T-helper 17 cell (primary cell): ENCODE data around the gene ETS1. TPM values are rescaled to one million over a fixed set of nuclear protein-coding genes. Genes with fewer than 3 reads are reported as not detected.

Experiments used
- ATAC-seq: fragments of 150-1000 bp; cut with Tn5 transposase; 2 replicates; pipeline ENCODE4 v1.10.0; 2021; ENCODE audit warnings: mild to moderate bottlenecking, moderate library complexity
- DNase-seq, 3 donors: peaks; one replicate each; pipeline versions ENCODE4 v3.0.0 to v3.0.0-alpha.2; 2020 to 2021
- H3K9me3 ChIP-seq: one replicate; pipeline ENCODE4 v1.7.0; 2013; ENCODE audit warnings: low read length, mild to moderate bottlenecking; ENCODE audit not compliant: control insufficient read depth, poor library complexity, severe bottlenecking
- H3K27ac Mint-ChIP-seq: one replicate; pipeline ENCODE4 v1.8.0; 2022; ENCODE audit warnings: mild to moderate bottlenecking, moderate library complexity, mixed read lengths
- H3K27me3 Mint-ChIP-seq: one replicate; pipeline ENCODE4 v1.8.0; 2022; ENCODE audit warnings: mixed read lengths
- H3K36me3 Mint-ChIP-seq: one replicate; pipeline ENCODE4 v1.8.0; 2022; ENCODE audit warnings: low read depth, mixed read lengths
- H3K4me1 Mint-ChIP-seq: one replicate; pipeline ENCODE4 v1.8.0; 2022; ENCODE audit warnings: mild to moderate bottlenecking, mixed read lengths
- H3K4me3 Mint-ChIP-seq: one replicate; pipeline ENCODE4 v1.8.0; 2022; ENCODE audit warnings: mild to moderate bottlenecking, moderate library complexity, mixed read lengths
- total RNA-seq, 4 donors: library from RNA in 2 of 4; stranded (reverse) in 2 of 4; gene quantifications; one replicate each; pipeline ENCODE4 v1.2.3 and lab custom pipeline; 2022 to 2026

Gene ETS1
- total RNA-seq, 2 donors from 2014 or later = 670 to 745 TPM

- Mint-ChIP-seq H3K36me3 (peaks cover 2% of the 10 kb centered on the region), H3K4me3 (no peak overlapping the region), H3K4me1 (peaks cover 39% of the 10 kb centered on the region), H3K27ac (peak overlapping the region; percentile 97), H3K27me3 (no peaks in the 10 kb centered on the region)
- no peaks in the 10 kb centered on the region for H3K9me3 ChIP-seq
- ATAC-seq (no peak), DNase-seq (no peak)
Measured at GRCh38 chr11:128421577-128422330, 165.6 kb downstream of the ETS1 start.

DNA sequence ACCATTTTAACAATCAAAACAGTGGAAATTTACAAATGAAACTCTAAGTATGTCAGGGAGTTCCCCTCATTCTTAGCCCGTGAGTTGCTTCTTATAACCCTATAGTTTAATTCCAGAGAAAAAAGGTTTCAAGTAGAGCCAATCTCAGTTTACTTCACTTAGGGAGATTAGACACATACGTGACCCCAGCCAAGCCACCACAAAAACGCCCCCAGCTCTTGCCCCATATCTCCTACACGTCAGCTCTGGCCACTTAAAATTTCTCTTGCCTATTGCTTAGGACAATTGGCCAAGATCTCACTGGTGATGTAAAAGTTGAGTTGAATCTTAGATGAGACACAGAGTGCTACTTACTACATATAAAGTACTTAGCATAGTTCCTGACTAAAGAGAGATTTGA, 166.4 kb downstream of the ETS1 start:
- Mint-ChIP-seq H3K27me3 (no peaks in the 10 kb centered on the region), H3K4me1 (peaks cover 39% of the 10 kb centered on the region), H3K27ac (peak overlapping the region; percentile 97), H3K4me3 (no peak overlapping the region), H3K36me3 (peaks cover 2% of the 10 kb centered on the region)
- ATAC-seq (no peak), DNase-seq (no peak)
- no peaks in the 10 kb centered on the region for H3K9me3 ChIP-seq

DNA sequence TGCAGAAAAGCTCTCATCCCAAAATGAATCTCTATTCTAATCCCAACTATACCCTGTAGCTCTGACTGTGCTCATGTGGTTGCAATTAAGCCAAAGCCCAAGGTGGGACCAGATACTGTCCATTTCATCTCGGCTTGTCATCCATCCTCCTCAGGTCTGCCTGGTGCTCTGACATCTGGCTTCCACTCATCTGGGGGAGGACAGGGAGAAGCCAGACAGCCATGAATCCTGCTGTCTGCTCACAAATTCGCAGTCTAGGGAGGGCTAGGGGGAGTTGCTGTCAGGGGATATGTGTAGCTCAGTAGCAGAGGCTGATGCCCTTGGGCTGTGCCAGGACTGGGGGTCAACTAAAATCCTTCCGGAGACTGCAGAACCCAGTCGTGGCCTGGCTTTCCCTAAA, 167.1 kb downstream of the ETS1 start:
- ATAC-seq (no peak), DNase-seq (no peak)
- Mint-ChIP-seq H3K4me1 (peaks cover 43% of the 10 kb centered on the region), H3K36me3 (peaks cover 2% of the 10 kb centered on the region), H3K27ac (peak overlapping the region; percentile 97), H3K4me3 (no peak overlapping the region), H3K27me3 (no peaks in the 10 kb centered on the region)
- no peaks in the 10 kb centered on the region for H3K9me3 ChIP-seq

- H3K4me1 Mint-ChIP-seq = peaks cover 41% of the 10 kb centered on the region
- peak overlapping the region; percentile 9 for H3K4me3 Mint-ChIP-seq
- H3K36me3 Mint-ChIP-seq = peaks cover 2% of the 10 kb centered on the region
- DNase-seq (no peak), ATAC-seq (no peak)
- H3K9me3 ChIP-seq = no peaks in the 10 kb centered on the region
- H3K27me3 Mint-ChIP-seq = no peaks in the 10 kb centered on the region
- H3K27ac Mint-ChIP-seq = peak overlapping the region; percentile 97
Measured at GRCh38 chr11:128419012-128419767, 168.2 kb downstream of the ETS1 start.

DNA sequence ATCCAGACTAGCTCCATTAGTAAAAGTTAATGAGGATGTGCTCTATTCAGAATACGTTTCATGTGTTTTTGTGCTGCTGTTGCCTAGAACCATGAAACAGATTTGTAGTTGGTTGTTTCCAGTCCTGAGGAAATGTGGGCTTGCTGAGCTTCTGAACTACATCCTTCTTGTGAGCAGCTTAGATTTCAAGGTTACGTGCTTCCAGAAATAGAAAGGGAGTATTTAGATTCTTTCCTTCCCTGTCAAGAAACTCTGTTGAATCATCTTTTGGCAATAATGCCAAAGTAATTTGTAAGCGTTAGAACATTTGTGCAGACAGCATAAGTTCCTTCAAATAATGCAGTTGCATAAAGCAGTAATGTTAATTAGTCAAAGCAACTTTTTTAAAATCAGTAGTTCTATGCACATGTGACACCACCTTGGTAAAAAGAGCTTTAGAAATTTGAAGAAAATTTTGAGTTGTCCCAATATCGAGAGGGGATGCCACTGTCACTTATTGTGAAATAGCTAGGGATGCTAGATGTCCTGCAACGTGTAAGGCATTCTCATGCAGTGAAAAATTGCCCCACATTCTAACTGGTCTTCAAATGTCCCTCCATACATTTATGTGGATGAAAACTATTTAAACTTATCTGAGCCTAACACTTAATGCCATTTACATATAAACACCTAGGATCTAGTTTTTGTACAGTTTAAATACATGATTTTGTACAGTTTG, 169.6 kb downstream of the ETS1 start:
- no peak overlapping the region for H3K27ac Mint-ChIP-seq
- H3K27me3 Mint-ChIP-seq = no peaks in the 10 kb centered on the region
- peaks cover 2% of the 10 kb centered on the region for H3K36me3 Mint-ChIP-seq
- no peaks in the 10 kb centered on the region for H3K9me3 ChIP-seq
- DNase-seq (no peak), ATAC-seq (no peak)
- no peak overlapping the region for H3K4me3 Mint-ChIP-seq
- peaks cover 38% of the 10 kb centered on the region for H3K4me1 Mint-ChIP-seq

- ATAC-seq (no peak), DNase-seq (no peak)
- H3K9me3 ChIP-seq = no peaks in the 10 kb centered on the region
- Mint-ChIP-seq H3K4me3 (no peak overlapping the region), H3K36me3 (peaks cover 2% of the 10 kb centered on the region), H3K4me1 (peaks cover 34% of the 10 kb centered on the region), H3K27me3 (no peaks in the 10 kb centered on the region), H3K27ac (peak overlapping the region; percentile 21)
Measured at GRCh38 chr11:128416976-128417375, 170.4 kb downstream of the ETS1 start.

DNA sequence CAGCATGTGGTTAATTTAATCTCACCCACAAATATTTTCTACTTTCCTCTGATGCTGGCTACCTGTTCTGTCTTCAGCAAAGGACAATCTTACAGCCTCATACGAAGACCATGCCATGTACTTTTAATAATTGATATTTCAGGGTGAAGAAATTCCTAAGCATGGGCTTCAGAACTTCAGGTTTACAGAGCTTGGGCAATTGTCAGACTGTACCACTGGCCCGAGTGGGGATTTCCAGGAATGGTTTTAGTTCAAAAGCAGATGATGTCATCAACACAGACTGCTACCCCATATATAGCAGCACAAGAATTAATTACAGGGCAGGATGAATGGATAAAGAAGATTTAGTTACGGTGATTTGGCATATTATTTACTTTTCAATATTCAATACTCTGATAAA, 171.8 kb downstream of the ETS1 start:
- Mint-ChIP-seq H3K4me1 (peaks cover 27% of the 10 kb centered on the region), H3K27me3 (no peaks in the 10 kb centered on the region), H3K36me3 (peaks cover 2% of the 10 kb centered on the region), H3K27ac (peak overlapping the region; percentile 6), H3K4me3 (no peak overlapping the region)
- DNase-seq (no peak), ATAC-seq (peak; percentile 74)
- no peaks in the 10 kb centered on the region for H3K9me3 ChIP-seq

- Mint-ChIP-seq H3K27ac (peak overlapping the region; percentile 83), H3K4me3 (peak overlapping the region; percentile 32), H3K27me3 (no peaks in the 10 kb centered on the region), H3K4me1 (peaks cover 27% of the 10 kb centered on the region), H3K36me3 (peaks cover 2% of the 10 kb centered on the region)
- DNase-seq (no peak), ATAC-seq (no peak)
- H3K9me3 ChIP-seq = no peaks in the 10 kb centered on the region
Measured at GRCh38 chr11:128412847-128413791, 174.2 kb downstream of the ETS1 start.

DNA sequence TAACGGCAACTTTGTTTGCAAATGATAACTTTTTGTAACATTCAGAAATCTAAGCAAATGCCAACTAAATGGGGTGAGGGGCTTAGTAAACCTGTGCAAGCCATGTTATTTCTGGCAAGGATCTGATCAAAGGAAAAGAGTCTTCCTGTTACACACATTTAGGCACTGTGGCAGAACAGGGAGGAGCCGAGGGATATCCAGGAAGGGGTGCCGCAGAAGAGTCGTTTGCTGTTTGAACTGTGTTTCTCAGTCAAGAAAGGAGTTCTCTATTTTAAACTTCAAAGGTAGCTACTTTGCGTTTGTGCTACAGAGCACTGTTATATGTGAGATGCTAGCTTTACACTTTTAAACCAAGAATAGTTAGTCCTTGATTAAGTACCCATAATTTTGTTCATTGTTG, 175.5 kb downstream of the ETS1 start:
- no peaks in the 10 kb centered on the region for H3K27me3 Mint-ChIP-seq
- peak overlapping the region; percentile 83 for H3K27ac Mint-ChIP-seq
- peaks cover 27% of the 10 kb centered on the region for H3K4me1 Mint-ChIP-seq
- DNase-seq (no peak), ATAC-seq (no peak)
- H3K4me3 Mint-ChIP-seq = no peak overlapping the region
- no peaks in the 10 kb centered on the region for H3K36me3 Mint-ChIP-seq
- H3K9me3 ChIP-seq = no peaks in the 10 kb centered on the region

- Mint-ChIP-seq H3K4me1 (peaks cover 26% of the 10 kb centered on the region), H3K27ac (no peak overlapping the region), H3K4me3 (no peak overlapping the region)
Measured at GRCh38 chr11:128411150-128411549, 176.2 kb downstream of the ETS1 start.

DNA sequence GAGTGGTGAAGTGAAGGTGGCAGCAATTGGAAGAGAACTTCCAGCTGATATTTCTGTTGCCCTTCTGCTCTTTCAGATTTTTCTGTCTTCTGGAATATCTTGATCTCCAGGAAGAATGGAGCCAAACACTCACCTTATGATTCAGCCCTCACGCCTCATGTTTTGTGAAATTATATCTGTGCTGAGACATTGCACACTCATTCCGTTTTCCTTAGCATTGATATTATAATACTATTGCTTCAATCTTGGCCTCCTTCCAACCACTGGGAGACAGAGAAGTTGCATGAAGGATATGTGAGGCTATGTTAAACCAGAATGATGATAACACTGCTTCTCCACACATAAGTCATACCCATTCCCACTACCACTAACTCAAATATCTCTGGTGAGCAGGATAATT, 177.9 kb downstream of the ETS1 start:
- ATAC-seq (no peak), DNase-seq (no peak)
- Mint-ChIP-seq H3K27me3 (no peaks in the 10 kb centered on the region), H3K36me3 (no peaks in the 10 kb centered on the region), H3K4me1 (peaks cover 27% of the 10 kb centered on the region), H3K27ac (no peak overlapping the region), H3K4me3 (no peak overlapping the region)
- H3K9me3 ChIP-seq = no peaks in the 10 kb centered on the region

More at GRCh38 chr11:128411150-128411549, 176.2 kb downstream of the ETS1 start:
- Mint-ChIP-seq H3K36me3 (no peaks in the 10 kb centered on the region), H3K27me3 (no peaks in the 10 kb centered on the region)
- H3K9me3 ChIP-seq = no peaks in the 10 kb centered on the region
- no peak for ATAC-seq
- no peak for DNase-seq
